ENCODE data around the gene KYAT1. TPM values are rescaled to one million over a fixed set of nuclear protein-coding genes. Genes with fewer than 3 reads are reported as not detected.
"Not testable (repeated sequence)": the region's sequence is repeated elsewhere in the genome, so short reads cannot be mapped to it uniquely, and the experiment has no call there.

Gene KYAT1
- total RNA-seq, 2 donors from 2014 or later, result 10.1 to 15.1 TPM

DNA sequence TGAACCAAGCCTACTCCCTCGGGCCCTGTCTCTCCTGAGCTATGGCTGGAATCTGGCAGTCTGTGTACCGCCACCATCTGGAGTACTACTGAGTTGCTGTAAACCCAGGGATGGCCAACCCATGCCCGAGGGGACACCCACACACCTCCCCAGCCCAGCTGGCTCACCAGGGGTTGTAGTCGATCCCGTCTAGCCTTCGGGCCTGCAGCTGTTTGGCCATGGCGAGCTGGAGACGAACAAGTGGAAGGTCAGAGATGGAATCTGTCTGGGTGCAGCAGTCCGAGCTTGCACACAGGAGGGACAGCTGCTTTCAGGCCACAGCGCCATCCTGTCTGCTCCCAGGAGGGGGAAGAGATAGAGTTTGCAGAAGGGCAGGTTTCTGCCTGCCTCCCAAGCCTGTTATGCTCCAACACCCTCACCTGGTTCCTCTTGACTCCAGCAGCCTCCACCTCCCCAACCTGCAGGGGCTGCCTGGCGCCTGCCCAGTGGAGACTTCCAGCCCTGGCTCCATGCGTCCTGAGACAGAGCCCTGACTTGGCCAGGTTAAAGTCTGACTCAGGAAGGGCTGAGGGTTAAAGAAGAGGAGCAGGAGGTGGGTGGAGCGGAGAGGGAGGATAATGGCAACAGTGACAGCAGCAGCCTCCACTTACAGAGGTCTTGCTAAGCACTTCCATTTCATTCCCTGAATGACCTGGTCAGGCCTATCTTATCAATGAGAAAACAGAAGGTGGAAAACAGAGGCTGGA, 36.4 kb downstream of the KYAT1 start:
- no peaks in the 10 kb centered on the region for H3K4me1 ChIP-seq

DNA sequence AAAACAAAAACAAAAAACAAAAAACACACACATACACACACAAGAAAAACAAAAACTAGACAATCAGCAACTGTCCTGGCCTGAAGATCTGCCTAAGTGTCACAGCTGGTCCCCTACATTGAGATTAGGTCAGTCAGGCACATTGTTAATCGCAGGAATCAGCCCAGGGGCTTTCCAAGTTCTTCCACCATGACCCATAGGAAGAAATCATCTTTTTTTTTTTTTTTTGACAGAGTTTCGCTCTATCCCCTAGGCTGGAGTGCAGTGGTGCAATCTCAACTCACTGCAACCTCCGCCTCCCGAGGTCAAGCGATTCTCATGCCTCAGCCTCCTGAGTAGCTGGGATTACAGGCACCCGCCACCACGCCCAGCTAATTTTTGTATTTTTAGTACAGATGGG, 38.6 kb downstream of the KYAT1 start:
- H3K4me3 ChIP-seq; H3K27ac ChIP-seq; H3K36me3 ChIP-seq; DNase-seq (ENCODE audit: low spot score); H3K27me3 ChIP-seq; H3K4me1 ChIP-seq; H3K9me3 ChIP-seq: not testable (repeated sequence)

More for the DNA sequence above, 36.4 kb downstream of the KYAT1 start:
- Histone ChIP-seq H3K27ac (no peak overlapping the region), H3K36me3 (no peaks in the 10 kb centered on the region), H3K27me3 (no peaks in the 10 kb centered on the region), H3K9me3 (no peaks in the 10 kb centered on the region), H3K4me3 (no peak overlapping the region)
- DNase-seq (ENCODE audit: low spot score), result no peak
- TF ChIP-seq, protein P1, sequence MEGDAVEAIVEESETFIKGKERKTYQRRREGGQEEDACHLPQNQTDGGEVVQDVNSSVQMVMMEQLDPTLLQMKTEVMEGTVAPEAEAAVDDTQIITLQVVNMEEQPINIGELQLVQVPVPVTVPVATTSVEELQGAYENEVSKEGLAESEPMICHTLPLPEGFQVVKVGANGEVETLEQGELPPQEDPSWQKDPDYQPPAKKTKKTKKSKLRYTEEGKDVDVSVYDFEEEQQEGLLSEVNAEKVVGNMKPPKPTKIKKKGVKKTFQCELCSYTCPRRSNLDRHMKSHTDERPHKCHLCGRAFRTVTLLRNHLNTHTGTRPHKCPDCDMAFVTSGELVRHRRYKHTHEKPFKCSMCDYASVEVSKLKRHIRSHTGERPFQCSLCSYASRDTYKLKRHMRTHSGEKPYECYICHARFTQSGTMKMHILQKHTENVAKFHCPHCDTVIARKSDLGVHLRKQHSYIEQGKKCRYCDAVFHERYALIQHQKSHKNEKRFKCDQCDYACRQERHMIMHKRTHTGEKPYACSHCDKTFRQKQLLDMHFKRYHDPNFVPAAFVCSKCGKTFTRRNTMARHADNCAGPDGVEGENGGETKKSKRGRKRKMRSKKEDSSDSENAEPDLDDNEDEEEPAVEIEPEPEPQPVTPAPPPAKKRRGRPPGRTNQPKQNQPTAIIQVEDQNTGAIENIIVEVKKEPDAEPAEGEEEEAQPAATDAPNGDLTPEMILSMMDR (IDR thresholded peaks at IDR 0.05), result no peak

DNA sequence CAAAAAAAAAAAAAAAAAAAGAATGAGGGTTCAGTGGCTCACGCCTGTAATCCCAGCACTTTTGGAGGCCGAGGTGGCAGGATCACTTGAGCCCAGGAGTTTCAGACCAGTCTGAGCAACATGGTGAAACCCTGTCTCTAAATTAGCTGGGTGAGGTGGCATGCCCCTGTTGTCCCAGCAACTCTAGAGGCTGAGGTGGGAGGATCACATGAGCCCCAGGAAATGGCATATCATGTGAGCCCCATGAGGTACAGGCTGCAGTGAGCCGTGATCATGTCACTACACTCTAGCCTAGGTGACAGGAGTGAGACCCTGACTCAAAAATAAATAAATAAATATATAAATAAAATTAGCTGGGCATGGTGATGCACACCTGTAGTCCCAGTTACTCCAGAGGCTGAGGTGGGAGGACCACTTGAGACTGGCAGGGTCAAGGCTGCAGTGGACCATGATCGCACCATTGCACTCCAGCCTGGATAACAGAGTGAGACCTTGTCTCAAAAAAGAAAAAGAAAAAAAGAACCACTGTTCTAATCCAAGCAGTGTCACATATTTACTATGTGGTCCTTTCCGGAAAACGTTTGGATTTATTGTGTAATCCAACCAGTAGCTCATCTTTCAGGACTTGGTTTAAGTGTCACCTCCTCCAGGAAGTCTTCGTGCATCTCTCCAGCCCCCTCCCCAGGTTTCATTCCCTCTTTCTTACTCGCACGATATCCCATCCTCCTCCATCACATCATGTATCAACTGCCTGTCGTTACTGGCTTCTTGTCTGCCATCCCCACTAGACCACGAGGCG, 39.9 kb downstream of the KYAT1 start:
- TF ChIP-seq, protein P1 (IDR thresholded peaks at IDR 0.05), result no peak
- Histone ChIP-seq H3K27ac (no peak overlapping the region), H3K4me1 (no peaks in the 10 kb centered on the region), H3K27me3 (no peaks in the 10 kb centered on the region), H3K9me3 (no peaks in the 10 kb centered on the region), H3K36me3 (no peaks in the 10 kb centered on the region), H3K4me3 (no peak overlapping the region)
- DNase-seq (ENCODE audit: low spot score), result no peak

DNA sequence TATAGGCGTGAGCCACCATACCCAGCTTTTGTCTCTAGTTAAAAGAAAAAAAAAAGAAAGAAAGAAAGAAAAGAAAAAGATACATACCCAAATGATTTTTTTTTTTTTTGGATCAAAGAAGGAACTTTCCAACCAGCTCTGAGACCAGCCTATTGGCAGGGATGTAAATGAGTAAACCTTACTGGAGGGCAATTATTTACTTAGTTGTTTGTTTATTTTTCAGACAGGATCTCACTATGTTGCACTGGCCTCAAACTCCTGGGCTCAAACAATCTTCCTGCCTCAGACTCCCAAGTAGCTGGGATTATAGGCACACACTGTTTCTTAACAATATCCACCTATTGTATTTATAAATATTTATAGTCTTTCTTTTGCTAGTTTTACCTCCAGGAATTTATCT, 41.2 kb downstream of the KYAT1 start:
- DNase-seq (ENCODE audit: low spot score), result no peak
- no peak overlapping the region for H3K27ac ChIP-seq
- no peak overlapping the region for H3K4me3 ChIP-seq
- no peaks in the 10 kb centered on the region for H3K36me3 ChIP-seq
- TF ChIP-seq, protein P1 (IDR thresholded peaks at IDR 0.05), result no peak
- no peaks in the 10 kb centered on the region for H3K27me3 ChIP-seq
- no peaks in the 10 kb centered on the region for H3K4me1 ChIP-seq
- no peaks in the 10 kb centered on the region for H3K9me3 ChIP-seq

DNA sequence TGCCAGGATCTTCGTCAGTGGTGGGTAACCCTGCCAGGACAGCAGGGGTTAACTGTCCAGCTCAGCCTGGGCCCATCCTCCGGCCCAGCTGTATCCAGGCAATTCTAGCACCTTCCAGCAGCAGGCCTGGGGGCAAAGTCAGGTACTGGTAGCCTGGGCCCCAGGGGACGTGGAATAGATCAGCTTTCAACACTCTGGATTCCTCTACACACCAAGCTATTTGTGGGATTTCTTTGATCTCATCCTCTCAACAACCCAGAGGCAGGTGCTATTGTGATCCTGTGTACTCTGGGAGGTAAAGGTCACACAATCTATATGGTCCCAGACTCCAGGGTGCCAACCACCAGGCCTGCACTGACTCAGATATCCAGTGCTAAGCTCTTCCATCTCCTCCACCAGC, 43.4 kb downstream of the KYAT1 start:
- H3K9me3 ChIP-seq, result no peaks in the 10 kb centered on the region
- no peaks in the 10 kb centered on the region for H3K27me3 ChIP-seq
- DNase-seq (ENCODE audit: low spot score), result no peak
- H3K36me3 ChIP-seq, result peaks cover 1% of the 10 kb centered on the region
- no peak overlapping the region for H3K27ac ChIP-seq
- no peak overlapping the region for H3K4me3 ChIP-seq
- TF ChIP-seq, protein P1 (IDR thresholded peaks at IDR 0.05), result no peak
- H3K4me1 ChIP-seq, result no peaks in the 10 kb centered on the region

DNA sequence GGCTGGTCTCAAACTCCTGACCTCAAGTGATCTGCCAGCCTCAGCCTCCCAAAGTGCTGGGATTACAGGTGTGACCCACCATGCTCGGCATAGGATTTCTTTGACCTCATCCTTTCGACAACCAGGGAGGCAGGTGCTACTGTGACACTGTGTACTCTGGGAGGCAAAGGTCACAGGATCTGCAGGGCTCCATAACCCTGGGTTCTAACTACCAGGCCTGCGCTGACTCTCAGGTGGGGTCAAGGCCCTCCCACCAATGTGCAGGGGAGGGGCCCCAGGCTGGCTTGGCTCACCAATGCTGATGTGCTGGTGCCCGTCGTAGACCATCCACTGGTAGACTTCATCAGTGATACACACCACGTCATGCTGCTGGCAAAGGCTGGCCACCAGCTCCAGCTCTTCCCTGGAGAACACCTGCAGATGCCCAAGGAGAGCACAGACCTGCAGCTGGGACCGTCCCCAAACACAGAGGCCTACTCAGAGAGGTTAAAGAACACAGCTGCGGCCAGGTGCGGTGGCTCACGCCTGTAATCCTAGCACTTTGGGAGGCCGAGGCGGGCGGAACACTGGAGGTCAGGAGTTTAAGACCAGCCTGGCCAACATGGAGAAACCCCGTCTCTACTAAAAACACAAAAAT, 45.1 kb downstream of the KYAT1 start:
- no peak overlapping the region for H3K4me3 ChIP-seq
- H3K27ac ChIP-seq, result no peak overlapping the region
- H3K36me3 ChIP-seq, result peaks cover 5% of the 10 kb centered on the region
- no peaks in the 10 kb centered on the region for H3K27me3 ChIP-seq
- TF ChIP-seq, protein P1 (IDR thresholded peaks at IDR 0.05), result no peak
- no peaks in the 10 kb centered on the region for H3K9me3 ChIP-seq
- no peak for DNase-seq (ENCODE audit: low spot score)
- no peaks in the 10 kb centered on the region for H3K4me1 ChIP-seq

Data from right atrium auricular region (tissue), 2 donors.